Spleen (tissue), 7 donors: ENCODE data around the gene SLC25A51.

Experiments
- CTCF ChIP-seq, 11 experiments: fragments of 200-600 bp in 7 of 11; fragments of 450-650 bp in 4 of 11; sonication (generic) in 4 of 11; IDR thresholded peaks in 8 of 11; conservative IDR thresholded peaks in 3 of 11; 1 replicate in 7 of 11; 2 replicates in 4 of 11; pipeline versions ENCODE4 v1.4.0 to v1.8.0; 2016 to 2021; ENCODE audit warnings: antibody characterized with exemption in 11 of 11, inconsistent platforms in 4 of 11, mild to moderate bottlenecking in 1 of 11
- POLR2A ChIP-seq, 3 donors: fragments of 450-650 bp; IDR thresholded peaks; one replicate each; pipeline ENCODE4 v1.5.1; 2017; ENCODE audit warnings: antibody characterized with exemption in 3 of 3, mild to moderate bottlenecking in 1 of 3
- POLR2AphosphoS5 ChIP-seq, 3 donors: sonication (generic); formaldehyde crosslinking; IDR thresholded peaks; one replicate each; pipeline ENCODE4 v1.5.1; 2017; ENCODE audit warnings: antibody characterized with exemption in 3 of 3
- donor health status: DM: no; HTN: no; CAD: no; lungs with moderate emphysema.
- donor health status: DM: no; HTN: no; CAD: no.
- donor health status: DM: no; HTN: no; CAD: no.

- TF ChIP-seq CTCF (IDR thresholded peaks at IDR 0.05 in 8 of 11, conservative IDR thresholded peaks at IDR 0.05 in 3 of 11), result peak; percentile 93 to 99 (median 95)
- peak; percentile 2 to 31 (median 24) for TF ChIP-seq POLR2A (IDR thresholded peaks at IDR 0.05)
- TF ChIP-seq POLR2AphosphoS5 (IDR thresholded peaks at IDR 0.05), result peak; percentile 92 to 94 (median 93)
Measured at GRCh38 chr9:37903647-37904444, at the start of gene SLC25A51.
